ENCODE data around the gene CYP19A1. TPM values are rescaled to one million over a fixed set of nuclear protein-coding genes. Genes with fewer than 3 reads are reported as not detected.

CYP19A1 gene
- total RNA-seq, 3 donors from 2014 or later = 1.0 to 24.9 (median 6.9) TPM

GRCh38 chr15:51202783-51203182 lies 135.6 kb downstream of the CYP19A1 start:
- DNase-seq (ENCODE audit: low spot score in 2 of 2) = no peak
- intact Hi-C loops (cut with DNase I; ENCODE audit: low total_unique reads) = no loop called here
- TF ChIP-seq POLR2AphosphoS5 (IDR thresholded peaks at IDR 0.05) = no peak
- TF ChIP-seq, protein P1, sequence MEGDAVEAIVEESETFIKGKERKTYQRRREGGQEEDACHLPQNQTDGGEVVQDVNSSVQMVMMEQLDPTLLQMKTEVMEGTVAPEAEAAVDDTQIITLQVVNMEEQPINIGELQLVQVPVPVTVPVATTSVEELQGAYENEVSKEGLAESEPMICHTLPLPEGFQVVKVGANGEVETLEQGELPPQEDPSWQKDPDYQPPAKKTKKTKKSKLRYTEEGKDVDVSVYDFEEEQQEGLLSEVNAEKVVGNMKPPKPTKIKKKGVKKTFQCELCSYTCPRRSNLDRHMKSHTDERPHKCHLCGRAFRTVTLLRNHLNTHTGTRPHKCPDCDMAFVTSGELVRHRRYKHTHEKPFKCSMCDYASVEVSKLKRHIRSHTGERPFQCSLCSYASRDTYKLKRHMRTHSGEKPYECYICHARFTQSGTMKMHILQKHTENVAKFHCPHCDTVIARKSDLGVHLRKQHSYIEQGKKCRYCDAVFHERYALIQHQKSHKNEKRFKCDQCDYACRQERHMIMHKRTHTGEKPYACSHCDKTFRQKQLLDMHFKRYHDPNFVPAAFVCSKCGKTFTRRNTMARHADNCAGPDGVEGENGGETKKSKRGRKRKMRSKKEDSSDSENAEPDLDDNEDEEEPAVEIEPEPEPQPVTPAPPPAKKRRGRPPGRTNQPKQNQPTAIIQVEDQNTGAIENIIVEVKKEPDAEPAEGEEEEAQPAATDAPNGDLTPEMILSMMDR (IDR thresholded peaks at IDR 0.05) = no peak
- no peak for TF ChIP-seq POLR2A (IDR thresholded peaks at IDR 0.05)
- H3K27ac ChIP-seq = no peak overlapping the region
- H3K36me3 ChIP-seq = no peaks in the 10 kb centered on the region
- no peaks in the 10 kb centered on the region for H3K4me1 ChIP-seq
- H3K9me3 ChIP-seq = no peaks in the 10 kb centered on the region
- H3K4me3 ChIP-seq = no peak overlapping the region
- no peaks in the 10 kb centered on the region for H3K27me3 ChIP-seq

- no peak for DNase-seq (ENCODE audit: low spot score in 2 of 2)
- no peaks in the 10 kb centered on the region for H3K9me3 ChIP-seq
- intact Hi-C loops (cut with DNase I; ENCODE audit: low total_unique reads) = no loop called here
These were observed 136.8 kb downstream of the CYP19A1 start for GRCh38 chr15:51201581-51201980.

GRCh38 chr15:51200792-51201191 lies 137.6 kb downstream of the CYP19A1 start:
- DNase-seq (ENCODE audit: low spot score in 2 of 2) = no peak
- no peak overlapping the region for H3K27ac ChIP-seq
- H3K4me1 ChIP-seq = no peaks in the 10 kb centered on the region
- TF ChIP-seq, protein P1 (IDR thresholded peaks at IDR 0.05) = no peak
- TF ChIP-seq POLR2A (IDR thresholded peaks at IDR 0.05) = no peak
- TF ChIP-seq POLR2AphosphoS5 (IDR thresholded peaks at IDR 0.05) = no peak
- H3K27me3 ChIP-seq = no peaks in the 10 kb centered on the region
- H3K4me3 ChIP-seq = no peak overlapping the region
- H3K36me3 ChIP-seq = no peaks in the 10 kb centered on the region
- H3K9me3 ChIP-seq = no peaks in the 10 kb centered on the region
- intact Hi-C loops (cut with DNase I; ENCODE audit: low total_unique reads) = no loop called here

More at GRCh38 chr15:51201581-51201980, 136.8 kb downstream of the CYP19A1 start:
- Histone ChIP-seq H3K27me3 (no peaks in the 10 kb centered on the region), H3K27ac (no peak overlapping the region), H3K36me3 (no peaks in the 10 kb centered on the region), H3K4me1 (no peaks in the 10 kb centered on the region), H3K4me3 (no peak overlapping the region)
- TF ChIP-seq POLR2A (IDR thresholded peaks at IDR 0.05) (no peak), POLR2AphosphoS5 (IDR thresholded peaks at IDR 0.05) (no peak)
- TF ChIP-seq, protein P1 (IDR thresholded peaks at IDR 0.05) = no peak

DNA sequence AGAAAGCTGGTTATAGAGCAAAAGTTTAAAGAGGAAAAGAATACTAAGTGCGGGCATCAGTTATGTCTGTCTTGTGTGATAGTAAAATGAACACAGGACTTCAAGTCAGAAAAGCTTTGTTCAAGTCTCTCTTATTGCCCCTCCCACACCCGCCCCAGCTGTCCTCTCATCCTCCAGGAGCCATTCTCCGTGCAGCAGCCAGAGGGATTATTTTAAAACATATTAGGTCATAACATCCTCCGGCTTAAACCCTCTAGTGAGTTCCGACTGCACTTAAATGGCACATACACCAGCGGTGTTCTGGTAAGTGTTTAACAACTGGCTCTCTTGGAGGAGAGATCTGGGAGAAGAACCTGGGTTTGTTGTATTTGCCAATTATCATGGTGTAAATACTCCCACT lies 138.9 kb downstream of the CYP19A1 start:
- Histone ChIP-seq H3K9me3 (no peaks in the 10 kb centered on the region), H3K4me1 (no peaks in the 10 kb centered on the region), H3K36me3 (no peaks in the 10 kb centered on the region), H3K27ac (no peak overlapping the region), H3K27me3 (no peaks in the 10 kb centered on the region), H3K4me3 (no peak overlapping the region)
- TF ChIP-seq POLR2AphosphoS5 (IDR thresholded peaks at IDR 0.05) (no peak), POLR2A (IDR thresholded peaks at IDR 0.05) (no peak)
- TF ChIP-seq, protein P1 (IDR thresholded peaks at IDR 0.05) = no peak
- no peak for DNase-seq (ENCODE audit: low spot score in 2 of 2)
- intact Hi-C loops (cut with DNase I; ENCODE audit: low total_unique reads) = no loop called here

DNA sequence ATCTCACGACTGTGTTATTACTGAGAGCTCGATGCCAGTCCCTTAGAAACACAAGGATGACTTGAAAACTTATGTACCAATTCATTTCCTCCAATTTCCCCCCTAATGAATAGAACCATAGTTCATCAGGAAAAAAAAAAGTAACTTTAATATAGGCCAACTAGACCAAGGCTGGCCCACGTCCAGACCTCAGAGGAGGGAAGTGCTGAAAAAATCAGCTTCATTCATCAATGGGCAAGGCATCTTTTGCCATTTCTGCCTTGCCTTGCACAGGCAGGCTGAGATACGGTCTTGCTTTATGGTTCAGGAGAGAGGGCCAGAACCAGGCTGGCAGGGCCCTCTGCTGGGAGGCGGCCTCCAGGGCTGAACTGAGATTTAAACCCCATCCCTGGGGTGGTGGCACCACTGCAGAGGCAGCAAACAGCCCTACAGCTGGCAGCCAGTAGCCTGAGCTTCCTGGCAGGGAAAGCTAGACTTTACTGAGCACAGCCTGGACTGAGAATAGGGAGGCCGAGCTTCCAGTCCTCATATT lies 139.6 kb downstream of the CYP19A1 start:
- H3K27me3 ChIP-seq = no peaks in the 10 kb centered on the region
- H3K36me3 ChIP-seq = no peaks in the 10 kb centered on the region
- TF ChIP-seq POLR2AphosphoS5 (IDR thresholded peaks at IDR 0.05) (no peak), POLR2A (IDR thresholded peaks at IDR 0.05) (no peak)
- TF ChIP-seq, protein P1 (IDR thresholded peaks at IDR 0.05) = no peak
- no peaks in the 10 kb centered on the region for H3K4me1 ChIP-seq
- no peak overlapping the region for H3K4me3 ChIP-seq
- intact Hi-C loops (cut with DNase I; ENCODE audit: low total_unique reads) = no loop called here
- peak in 1 of 2 donors; percentile 56 for DNase-seq (ENCODE audit: low spot score in 2 of 2)
- H3K9me3 ChIP-seq = no peaks in the 10 kb centered on the region
- H3K27ac ChIP-seq = no peak overlapping the region
